Activated CD4-positive, alpha-beta memory T cell treated with anti-CD3 and anti-CD28 coated beads, Interleukin-2, amount 10 ng/mL, durations not matched to agents 7 days and 5 days (primary cell): ENCODE data around the gene ASCL5. TPM values are rescaled to one million over a fixed set of nuclear protein-coding genes. Genes with fewer than 3 reads are reported as not detected.
"Not testable (repeated sequence)": the region's sequence is repeated elsewhere in the genome, so short reads cannot be mapped to it uniquely, and the experiment has no call there.

ENCODE experiments used
- CTCF ChIA-PET: fragments of 350-600 bp; sonication (Branson Sonifier 250); formaldehyde crosslinking; loops from one replicate; lab custom pipeline; 2021; ENCODE audit warnings: antibody characterized with exemption, inconsistent platforms; lab: Charles Lee
- POLR2A ChIA-PET: fragments of 350-600 bp; sonication (Branson Sonifier 250); formaldehyde crosslinking; loops from one replicate; lab custom pipeline; 2021; ENCODE audit warnings: antibody characterized with exemption; lab: Charles Lee
- DNase-seq: peaks from one replicate; pipeline ENCODE4 v3.0.0-alpha.2; 2020
- H3K27ac Mint-ChIP-seq: one replicate; pipeline ENCODE4 v1.8.0; 2021; ENCODE audit warnings: mild to moderate bottlenecking, mixed read lengths
- H3K27me3 Mint-ChIP-seq: one replicate; pipeline ENCODE4 v1.8.0; 2021; ENCODE audit warnings: mixed read lengths
- H3K36me3 Mint-ChIP-seq: one replicate; pipeline ENCODE4 v1.8.0; 2021; ENCODE audit warnings: low read depth, mixed read lengths
- H3K4me1 Mint-ChIP-seq: one replicate; pipeline ENCODE4 v1.8.0; 2021; ENCODE audit warnings: mixed read lengths
- H3K4me3 Mint-ChIP-seq: one replicate; pipeline ENCODE4 v1.8.0; 2021; ENCODE audit warnings: mild to moderate bottlenecking, mixed read lengths
- H3K9me3 Mint-ChIP-seq: one replicate; pipeline ENCODE4 v1.8.0; 2021; ENCODE audit warnings: mixed read lengths
- total RNA-seq, 2 experiments: library from RNA; stranded (reverse); gene quantifications; one replicate each; pipeline ENCODE4 v1.2.3, GENCODE V29; 2021

The ASCL5 gene
- total RNA-seq, 2 experiments from 2014 or later = not detected

GRCh38 chr1:201164645-201165044 is 37.7 kb upstream of the ASCL5 start:
- POLR2A ChIA-PET = interaction anchor here (1.1 kb wide), 1 partner anchor 10 kb away, joined by 4 read pairs; the partner anchor contains the start of gene TMEM9
- no peaks in the 10 kb centered on the region for H3K4me1 Mint-ChIP-seq
- DNase-seq = no peak
- H3K27ac Mint-ChIP-seq = no peak overlapping the region
- H3K27me3 Mint-ChIP-seq = peaks cover 25% of the 10 kb centered on the region
- H3K36me3 Mint-ChIP-seq = no peaks in the 10 kb centered on the region
- no peak overlapping the region for H3K4me3 Mint-ChIP-seq
- CTCF ChIA-PET = no interaction called here
- no peaks in the 10 kb centered on the region for H3K9me3 Mint-ChIP-seq

GRCh38 chr1:201163707-201164106 is 36.7 kb upstream of the ASCL5 start:
- no peaks in the 10 kb centered on the region for H3K36me3 Mint-ChIP-seq
- H3K4me1 Mint-ChIP-seq = no peaks in the 10 kb centered on the region
- no peak for DNase-seq
- POLR2A ChIA-PET = interaction anchor here (1.1 kb wide), 1 partner anchor 10 kb away, joined by 4 read pairs; the partner anchor contains the start of gene TMEM9
- H3K4me3 Mint-ChIP-seq = no peak overlapping the region
- peaks cover 28% of the 10 kb centered on the region for H3K27me3 Mint-ChIP-seq
- H3K27ac Mint-ChIP-seq = no peak overlapping the region
- H3K9me3 Mint-ChIP-seq = no peaks in the 10 kb centered on the region
- CTCF ChIA-PET = no interaction called here

GRCh38 chr1:201163036-201163435 is 36.1 kb upstream of the ASCL5 start:
- H3K27me3 Mint-ChIP-seq = peaks cover 27% of the 10 kb centered on the region
- DNase-seq, H3K36me3 Mint-ChIP-seq, H3K4me3 Mint-ChIP-seq, H3K9me3 Mint-ChIP-seq, POLR2A ChIA-PET, H3K4me1 Mint-ChIP-seq, H3K27ac Mint-ChIP-seq: not testable (repeated sequence)
- CTCF ChIA-PET = interaction anchor here (0.6 kb wide), 1 partner anchor 275 kb away, joined by 4 read pairs; no protein-coding TSS in a partner anchor

- no peak overlapping the region for H3K27ac Mint-ChIP-seq
- ChIA-PET CTCF (interaction anchor here (1.1 kb wide), 1 partner anchor 186 kb away, joined by 3 read pairs; no protein-coding TSS in a partner anchor), POLR2A (no interaction called here)
- H3K36me3 Mint-ChIP-seq = no peaks in the 10 kb centered on the region
- no peaks in the 10 kb centered on the region for H3K9me3 Mint-ChIP-seq
- peaks cover 13% of the 10 kb centered on the region for H3K4me1 Mint-ChIP-seq
- H3K27me3 Mint-ChIP-seq = peaks cover 24% of the 10 kb centered on the region
- no peak overlapping the region for H3K4me3 Mint-ChIP-seq
- no peak for DNase-seq
Measured at GRCh38 chr1:201157949-201158348, 31.0 kb upstream of the ASCL5 start.

- DNase-seq = no peak
- Mint-ChIP-seq H3K4me1 (peaks cover 15% of the 10 kb centered on the region), H3K27ac (no peak overlapping the region), H3K9me3 (no peaks in the 10 kb centered on the region), H3K36me3 (no peaks in the 10 kb centered on the region), H3K27me3 (peaks cover 24% of the 10 kb centered on the region), H3K4me3 (no peak overlapping the region)
- ChIA-PET POLR2A (interaction anchor here (1.3 kb wide), 1 partner anchor 14 kb away, joined by 3 read pairs; no protein-coding TSS in a partner anchor), CTCF (interaction anchor here (0.5 kb wide), 1 partner anchor 91 kb away, joined by 3 read pairs; no protein-coding TSS in a partner anchor)
Measured at GRCh38 chr1:201156819-201157218, 29.8 kb upstream of the ASCL5 start.

- H3K27ac Mint-ChIP-seq = no peak overlapping the region
- POLR2A ChIA-PET = interaction anchor here (1.3 kb wide), 1 partner anchor 14 kb away, joined by 3 read pairs; no protein-coding TSS in a partner anchor
- H3K4me1 Mint-ChIP-seq = peaks cover 15% of the 10 kb centered on the region
- peaks cover 24% of the 10 kb centered on the region for H3K27me3 Mint-ChIP-seq
- no peaks in the 10 kb centered on the region for H3K9me3 Mint-ChIP-seq
- DNase-seq = no peak
- no peak overlapping the region for H3K4me3 Mint-ChIP-seq
- H3K36me3 Mint-ChIP-seq = no peaks in the 10 kb centered on the region
- CTCF ChIA-PET = interaction anchor here (0.5 kb wide), 1 partner anchor 91 kb away, joined by 3 read pairs; no protein-coding TSS in a partner anchor
Measured at GRCh38 chr1:201156346-201156745, 29.4 kb upstream of the ASCL5 start.

GRCh38 chr1:201155354-201155753 is 28.4 kb upstream of the ASCL5 start:
- ChIA-PET POLR2A (no interaction called here), CTCF (interaction anchor here (0.7 kb wide), 1 partner anchor 13 kb away, joined by 3 read pairs; no protein-coding TSS in a partner anchor)
- Mint-ChIP-seq H3K27me3 (peaks cover 21% of the 10 kb centered on the region), H3K4me1 (peaks cover 15% of the 10 kb centered on the region), H3K4me3 (no peak overlapping the region), H3K9me3 (no peaks in the 10 kb centered on the region), H3K27ac (no peak overlapping the region), H3K36me3 (no peaks in the 10 kb centered on the region)
- no peak for DNase-seq

- Mint-ChIP-seq H3K27me3 (peaks cover 21% of the 10 kb centered on the region), H3K36me3 (no peaks in the 10 kb centered on the region), H3K4me1 (peaks cover 15% of the 10 kb centered on the region), H3K9me3 (no peaks in the 10 kb centered on the region), H3K27ac (peak within 1 kb of the TSS; percentile 55), H3K4me3 (peak within 1 kb of the TSS; percentile 81)
- POLR2A ChIA-PET = interaction anchor here (0.6 to 1.1 kb wide), 8 partner anchors 9 to 801 kb away, joined by 3 to 4 read pairs (median 3); partner anchors contain the start of genes KIF21B and TIMM17A
- peak; percentile 97 for DNase-seq
- CTCF ChIA-PET = interaction anchor here (0.5 to 1.2 kb wide), 6 partner anchors 14 to 265 kb away, joined by 3 to 6 read pairs (median 3); no protein-coding TSS in a partner anchor
Measured at GRCh38 chr1:201154389-201155165, 27.6 kb upstream of the ASCL5 start, which contains the start of gene TMEM9. Gene TMEM9, minus strand, starts transcription at chr1:201154474. Its CDS starts 551 bp downstream, at chr1:201153923.

GRCh38 chr1:201153474-201154388 is 26.7 kb upstream of the ASCL5 start:
- Mint-ChIP-seq H3K4me1 (peaks cover 15% of the 10 kb centered on the region), H3K4me3 (peak overlapping the region; percentile 81), H3K27me3 (peaks cover 18% of the 10 kb centered on the region), H3K36me3 (no peaks in the 10 kb centered on the region), H3K27ac (peak overlapping the region; percentile 55), H3K9me3 (no peaks in the 10 kb centered on the region)
- ChIA-PET CTCF (interaction anchor here (0.5 to 1.2 kb wide), 6 partner anchors 15 to 264 kb away, joined by 3 to 6 read pairs (median 3); no protein-coding TSS in a partner anchor), POLR2A (interaction anchor here (0.9 to 1.1 kb wide), 5 partner anchors 10 to 801 kb away, joined by 3 to 4 read pairs (median 3); partner anchors contain the start of genes KIF21B and TIMM17A)
- DNase-seq = no peak

- Mint-ChIP-seq H3K4me1 (peaks cover 10% of the 10 kb centered on the region), H3K9me3 (no peaks in the 10 kb centered on the region), H3K27me3 (no peaks in the 10 kb centered on the region), H3K4me3 (no peak overlapping the region), H3K36me3 (no peaks in the 10 kb centered on the region), H3K27ac (no peak overlapping the region)
- DNase-seq = no peak
- POLR2A ChIA-PET = no interaction called here
- CTCF ChIA-PET = interaction anchor here (0.5 to 1.6 kb wide), 9 partner anchors 10 to 1753 kb away, joined by 3 to 5 read pairs (median 4); no protein-coding TSS in a partner anchor
Measured at GRCh38 chr1:201149400-201149799, 22.4 kb upstream of the ASCL5 start.

- ChIA-PET POLR2A (interaction anchor here (1.0 kb wide), 1 partner anchor 10 kb away, joined by 3 read pairs; no protein-coding TSS in a partner anchor), CTCF (interaction anchor here (2.5 kb wide), 1 partner anchor 28 kb away, joined by 7 read pairs; no protein-coding TSS in a partner anchor)
- Mint-ChIP-seq H3K9me3 (no peaks in the 10 kb centered on the region), H3K27me3 (no peaks in the 10 kb centered on the region), H3K4me1 (peaks cover under 1% of the 10 kb centered on the region), H3K4me3 (no peak overlapping the region), H3K27ac (no peak overlapping the region), H3K36me3 (no peaks in the 10 kb centered on the region)
- DNase-seq = no peak
Measured at GRCh38 chr1:201147396-201148015, 20.5 kb upstream of the ASCL5 start.
